Endothelial cell of umbilical vein (primary cell): ENCODE data around the gene DNMT3L. TPM values are rescaled to one million over a fixed set of nuclear protein-coding genes. Genes with fewer than 3 reads are reported as not detected.

Experiments used
- BruUV-seq: library from RNA; stranded (reverse); fragments of 400-500 nt; replicated peaks from 2 replicates; lab custom pipeline; 2021; lab: Mats Ljungman, UMichigan
- CTCF ChIA-PET: fragments of 300-600, 350-600 bp; sonication (Branson Sonifier 250); formaldehyde crosslinking; loops from one replicate; lab custom pipeline; 2021; ENCODE audit warnings: antibody characterized with exemption, inconsistent platforms; lab: Charles Lee
- POLR2A ChIA-PET: fragments of 300-600, 350-600 bp; sonication (Branson Sonifier 250); formaldehyde crosslinking; loops from one replicate; lab custom pipeline; 2021; ENCODE audit warnings: antibody characterized with exemption, inconsistent platforms; lab: Charles Lee
- DNase-seq: peaks from one replicate; pipeline ENCODE4 v3.0.0-alpha.2; 2011; ENCODE audit warnings: low read depth, low spot score
- FAIRE-seq: peaks from 2 replicates; lab custom pipeline; 2011; peaks lifted over from hg19 to GRCh38; lab: Jason Lieb, UNC
- H2AFZ ChIP-seq: 2 replicates; pipeline ENCODE4 v1.6.0; 2012; ENCODE audit warnings: low read depth, low read length, control low read depth, inconsistent platforms
- H3K27ac ChIP-seq: 2 replicates; pipeline ENCODE4 v1.5.1; 2011; ENCODE audit warnings: low read depth, mild to moderate bottlenecking, control low read depth, low read length, moderate library complexity; ENCODE audit not compliant: insufficient read depth
- H3K27me3 ChIP-seq, 2 experiments: 2 replicates each; pipeline versions ENCODE4 v1.6.0 to v1.6.1; 2011; ENCODE audit warnings: low read length in 2 of 2, mixed read lengths in 1 of 2; ENCODE audit not compliant: control insufficient read depth in 2 of 2, insufficient read depth in 2 of 2
- H3K36me3 ChIP-seq, 2 experiments: 2 replicates in 1 of 2; 3 replicates in 1 of 2; pipeline ENCODE4 v1.5.1; 2011; ENCODE audit warnings: low read length in 2 of 2, mild to moderate bottlenecking in 1 of 2, moderate library complexity in 1 of 2; ENCODE audit not compliant: control insufficient read depth in 2 of 2, insufficient read depth in 2 of 2; ENCODE audit errors: extremely low read depth in 1 of 2
- H3K4me1 ChIP-seq: 3 replicates; pipeline ENCODE4 v1.5.1; 2011; ENCODE audit warnings: mild to moderate bottlenecking, low read length; ENCODE audit not compliant: control insufficient read depth, insufficient read depth; ENCODE audit errors: extremely low read depth
- H3K4me2 ChIP-seq: 2 replicates; pipeline ENCODE4 v1.6.1; 2011; ENCODE audit warnings: low read length, control low read depth, mixed read lengths; ENCODE audit not compliant: insufficient read depth
- H3K4me3 ChIP-seq, 3 experiments: fragments of 200-600 bp in 1 of 3; sonication (generic), shearing (Covaris generic) in 1 of 3; replicated peaks in 1 of 3; 2 replicates each; pipeline ENCODE4 v1.5.1; 2011 to 2016; ENCODE audit warnings: control low read depth in 3 of 3, low read length in 3 of 3, mild to moderate bottlenecking in 2 of 3, inconsistent platforms in 1 of 3, low read depth in 1 of 3, moderate library complexity in 1 of 3; ENCODE audit not compliant: insufficient read depth in 1 of 3
- H3K79me2 ChIP-seq: 2 replicates; pipeline ENCODE4 v1.6.0; 2012; ENCODE audit warnings: low read length, inconsistent platforms; ENCODE audit not compliant: control insufficient read depth, insufficient read depth
- H3K9ac ChIP-seq: replicated peaks from 2 replicates; pipeline ENCODE3; 2011; ENCODE audit warnings: low read length, control low read depth; ENCODE audit not compliant: insufficient read depth; ENCODE audit errors: extremely low read depth
- H3K9me1 ChIP-seq: replicated peaks from 3 replicates; pipeline ENCODE4 v1.6.0; 2011; ENCODE audit warnings: mild to moderate bottlenecking, low read length; ENCODE audit not compliant: control insufficient read depth, insufficient read depth; ENCODE audit errors: extremely low read depth
- H3K9me3 ChIP-seq: replicated peaks from 2 replicates; pipeline ENCODE4 v1.5.1; 2012; ENCODE audit warnings: low read length, inconsistent platforms; ENCODE audit not compliant: control insufficient read depth, insufficient read depth
- H4K20me1 ChIP-seq: replicated peaks from 2 replicates; pipeline ENCODE3; 2011; ENCODE audit warnings: mild to moderate bottlenecking, low read length; ENCODE audit not compliant: control insufficient read depth, insufficient read depth; ENCODE audit errors: extremely low read depth
- CTCF ChIP-seq, 2 donors: IDR thresholded peaks; 1 replicate in 1 of 2; 2 replicates in 1 of 2; pipeline ENCODE4 v1.5.1; 2011; ENCODE audit warnings: low read length in 2 of 2, mild to moderate bottlenecking in 2 of 2, moderate library complexity in 2 of 2, control low read depth in 1 of 2, inconsistent platforms in 1 of 2, low read depth in 1 of 2; ENCODE audit not compliant: insufficient read depth in 1 of 2; ENCODE audit errors: extremely low read depth in 1 of 2
- EZH2 ChIP-seq: IDR thresholded peaks from 2 replicates; pipeline ENCODE4 v1.6.1; 2012; ENCODE audit warnings: borderline replicate concordance, low read depth, mild to moderate bottlenecking, moderate library complexity, low read length, inconsistent platforms; ENCODE audit not compliant: severe bottlenecking
- FOS ChIP-seq: IDR thresholded peaks from 2 replicates; pipeline ENCODE4 v1.6.1; 2011; ENCODE audit warnings: mild to moderate bottlenecking, low read length, moderate library complexity, borderline replicate concordance; ENCODE audit not compliant: insufficient read depth
- GATA2 ChIP-seq: IDR thresholded peaks from 2 replicates; pipeline ENCODE4 v1.7.0; 2011; ENCODE audit warnings: low read depth, mild to moderate bottlenecking, moderate library complexity, mixed read lengths, low read length; ENCODE audit not compliant: insufficient read length, insufficient read depth
- JUN ChIP-seq: IDR thresholded peaks from 2 replicates; pipeline ENCODE4 v1.6.1; 2011; ENCODE audit warnings: borderline replicate concordance, low read depth; ENCODE audit not compliant: insufficient read length, insufficient read depth
- MAX ChIP-seq: IDR thresholded peaks from 2 replicates; pipeline ENCODE4 v1.6.1; 2011; ENCODE audit not compliant: insufficient read depth, insufficient read length
- MYC ChIP-seq: IDR thresholded peaks from one replicate; pipeline ENCODE4 v1.6.1; 2011; ENCODE audit warnings: mild to moderate bottlenecking, low read depth, low read length
- POLR2A ChIP-seq: IDR thresholded peaks from 2 replicates; pipeline ENCODE4 v1.6.1; 2012; ENCODE audit warnings: low read depth, mild to moderate bottlenecking, control low read depth, low read length
- POLR2AphosphoS5 ChIP-seq: IDR thresholded peaks from 2 replicates; pipeline ENCODE4 v1.6.1; 2012; ENCODE audit warnings: low read depth, mild to moderate bottlenecking, control low read depth, low read length, moderate library complexity; ENCODE audit not compliant: insufficient read depth
- dilution Hi-C: fragments of 300-500 bp; cut with MboI; formaldehyde crosslinking; loops from one replicate; pipeline ENCODE4 v1.15.0; 2019; ENCODE audit warnings: low sequenced_read_pairs; ENCODE audit not compliant: extremely low pct_ligation_motif_present
- intact Hi-C: fragments of 100-400 bp; cut with micrococcal nuclease; formaldehyde crosslinking; loops from one replicate; pipeline ENCODE4 v1.10.0; 2022
- polyA plus RNA-seq, 4 experiments: library from polyadenylated mRNA; depleted of rRNA in 3 of 4; stranded (reverse) in 3 of 4; unstranded in 1 of 4; fragments of >200 nt; gene quantifications; 2 replicates each; pipeline versions ENCODE4 v1.2.1 to v1.2.3, GENCODE V29; 2011 to 2012; ENCODE audit warnings: missing spikeins in 1 of 4
- total RNA-seq: library from RNA; stranded (reverse); gene quantifications from 2 replicates; pipeline ENCODE4 v1.2.3, GENCODE V29; 2021

DNMT3L gene
- total and polyA plus RNA-seq, 2 donors (not counting 3 experiments of a cell fraction or from before 2014, with no cell fraction given) = not detected

DNA sequence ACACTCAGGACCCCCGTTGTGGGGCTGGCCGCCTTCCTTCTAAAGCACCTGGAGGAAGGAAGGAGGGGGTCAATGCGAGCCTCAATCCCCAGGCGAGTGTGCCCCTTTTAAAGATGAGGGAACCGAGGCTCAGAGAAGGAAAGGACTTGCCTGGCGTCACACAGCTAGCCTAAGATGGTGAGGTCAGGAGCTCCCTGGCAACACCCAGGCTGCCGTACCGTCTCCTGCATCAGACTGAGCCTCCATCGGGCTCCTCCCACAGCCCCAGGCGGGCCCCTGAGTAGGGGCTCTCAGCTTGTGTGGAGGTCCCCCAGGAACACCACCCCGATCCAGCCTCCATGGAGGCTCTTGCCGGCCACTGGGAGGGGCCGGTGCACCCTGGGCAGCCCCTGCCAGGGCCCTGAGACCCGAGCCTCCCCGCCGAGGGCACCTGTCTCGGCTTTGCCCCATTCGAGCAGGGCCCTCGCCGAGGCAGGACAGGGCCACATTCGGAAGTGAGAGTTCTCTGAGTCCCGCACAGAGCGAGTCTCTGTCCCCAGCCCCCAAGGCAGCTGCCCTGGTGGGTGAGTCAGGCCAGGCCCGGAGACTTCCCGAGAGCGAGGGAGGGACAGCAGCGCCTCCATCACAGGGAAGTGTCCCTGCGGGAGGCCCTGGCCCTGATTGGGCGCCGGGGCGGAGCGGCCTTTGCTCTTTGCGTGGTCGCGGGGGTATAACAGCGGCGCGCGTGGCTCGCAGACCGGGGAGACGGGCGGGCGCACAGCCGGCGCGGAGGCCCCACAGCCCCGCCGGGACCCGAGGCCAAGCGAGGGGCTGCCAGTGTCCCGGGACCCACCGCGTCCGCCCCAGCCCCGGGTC is 23.7 kb upstream of the DNMT3L start, which contains the start of gene AIRE:
Gene AIRE, plus strand, starts transcription at position 739 of the 855 bp plus-strand sequence. CDS start 131 bp downstream, outside the sequence.
- no peaks in the 10 kb centered on the region for H3K4me1 ChIP-seq
- H3K4me2 ChIP-seq = no peak within 1 kb of the TSS
- no peak within 1 kb of the TSS for H3K4me3 ChIP-seq
- FAIRE-seq = peak; percentile 62
- peak within 1 kb of the TSS; percentile 81 for H2AFZ ChIP-seq
- DNase-seq = no peak
- peaks cover 0 to 3% of the 10 kb centered on the region in 2 experiments for H3K27me3 ChIP-seq
- no TSS peak for BruUV-seq
- H3K9ac ChIP-seq = no peak within 1 kb of the TSS
- ChIA-PET CTCF (interaction anchor here (1.1 kb wide), 1 partner anchor 19 kb away, joined by 4 read pairs; no protein-coding TSS in a partner anchor), POLR2A (no interaction called here)
- TF ChIP-seq CTCF (IDR thresholded peaks at IDR 0.05; ENCODE audit: extremely low read depth in 1 of 2, insufficient read depth in 1 of 2, low read depth in 1 of 2, low read length in 2 of 2) (no peak), JUN (no peak), POLR2AphosphoS5 (no peak), FOS (no peak), MAX (no peak), EZH2 (no peak), MYC (no peak), GATA2 (no peak), POLR2A (no peak)
- H4K20me1 ChIP-seq = no peaks in the 10 kb centered on the region
- H3K9me3 ChIP-seq = no peaks in the 10 kb centered on the region
- no peaks in the 10 kb centered on the region for H3K36me3 ChIP-seq
- dilution Hi-C loops (no loop called here), intact Hi-C loops (no loop called here)
- H3K9me1 ChIP-seq = no peaks in the 10 kb centered on the region
- H3K79me2 ChIP-seq = no peaks in the 10 kb centered on the region
- no peak within 1 kb of the TSS for H3K27ac ChIP-seq
